SK-N-SH treated with all-trans-retinoic acid at 6 μM for 48 hours (cell line): ENCODE measurements around the gene TTC7B.

Source experiments
- CREB5 ChIP-seq: fragments of 250-450 bp; sonication (Bioruptor Pico); IDR thresholded peaks from 2 replicates; pipeline ENCODE4 v1.5.1; 2020; ENCODE audit warnings: low read depth, mild to moderate bottlenecking, moderate library complexity
- PATZ1 ChIP-seq: fragments of 250-450 bp; sonication (Bioruptor Pico); IDR thresholded peaks from 2 replicates; pipeline ENCODE4 v1.8.0; 2020; ENCODE audit warnings: mild to moderate bottlenecking, moderate library complexity, borderline replicate concordance
- ZC3H10 ChIP-seq: fragments of 250-450 bp; sonication (Bioruptor Pico); IDR thresholded peaks from 2 replicates; pipeline ENCODE4 v1.5.1; 2021; ENCODE audit warnings: mild to moderate bottlenecking, moderate library complexity
- ZFP30 ChIP-seq: fragments of 450-650 bp; formaldehyde crosslinking; IDR thresholded peaks from 2 replicates; pipeline ENCODE4 v1.5.0; 2022; ENCODE audit warnings: mild to moderate bottlenecking, moderate library complexity

GRCh38 chr14:90522571-90523191 is 293.5 kb downstream of the TTC7B start:
- TF ChIP-seq PATZ1 (CRISPR knock-in tag), result no peak
- no peak for TF ChIP-seq ZFP30
- TF ChIP-seq ZC3H10 (CRISPR knock-in tag), result no peak
- TF ChIP-seq CREB5 (CRISPR knock-in tag), result no peak
